NT2/D1 (cell line): ENCODE results near the gene ZNF280C.

ENCODE experiments used
- SUZ12 ChIP-seq: IDR thresholded peaks from 2 replicates; pipeline ENCODE4 v1.6.1; 2011; ENCODE audit not compliant: insufficient read length, insufficient read depth; ENCODE audit errors: extremely low read depth
- YY1 ChIP-seq: IDR thresholded peaks from 2 replicates; pipeline ENCODE4 v1.6.1; 2011; ENCODE audit not compliant: insufficient read length, insufficient read depth

- TF ChIP-seq SUZ12: no peak
- no peak for TF ChIP-seq YY1
Observed at GRCh38 chrX:130253916-130254315, 14.8 kb downstream of the ZNF280C start.
